GM19193 (cell line): ENCODE results near the gene TREML1.

ENCODE experiments used
- POLR2A ChIP-seq: IDR thresholded peaks from 4 replicates; pipeline ENCODE4 v1.6.1; 2011; ENCODE audit not compliant: insufficient read depth, insufficient read length; ENCODE audit errors: extremely low read depth

Gene TREML1

GRCh38 chr6:41186031-41186562 is 31.9 kb upstream of the TREML1 start:
- TF ChIP-seq POLR2A = no peak

DNA sequence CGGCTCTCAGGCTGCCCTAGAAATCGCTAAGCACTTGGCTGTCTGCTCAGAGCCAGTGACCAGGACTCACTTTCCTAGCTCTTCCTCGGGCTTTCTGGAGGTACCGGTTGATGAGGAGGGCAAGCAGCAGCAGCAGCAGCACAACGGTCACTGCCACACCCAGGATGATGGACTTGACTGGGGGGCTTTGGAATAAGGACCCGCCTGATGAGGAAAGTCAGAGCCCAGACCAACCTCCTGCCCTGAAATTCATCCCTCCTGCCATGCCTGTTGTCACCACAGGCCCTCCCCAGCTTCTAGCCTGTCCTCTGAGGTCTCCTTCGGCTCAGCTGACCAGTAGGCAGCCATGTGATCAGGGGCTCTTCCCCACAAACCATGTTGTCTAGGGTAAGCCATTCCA is 30.6 kb upstream of the TREML1 start:
- no peak for TF ChIP-seq POLR2A

GRCh38 chr6:41182069-41183034 is 28.2 kb upstream of the TREML1 start:
- no peak for TF ChIP-seq POLR2A

DNA sequence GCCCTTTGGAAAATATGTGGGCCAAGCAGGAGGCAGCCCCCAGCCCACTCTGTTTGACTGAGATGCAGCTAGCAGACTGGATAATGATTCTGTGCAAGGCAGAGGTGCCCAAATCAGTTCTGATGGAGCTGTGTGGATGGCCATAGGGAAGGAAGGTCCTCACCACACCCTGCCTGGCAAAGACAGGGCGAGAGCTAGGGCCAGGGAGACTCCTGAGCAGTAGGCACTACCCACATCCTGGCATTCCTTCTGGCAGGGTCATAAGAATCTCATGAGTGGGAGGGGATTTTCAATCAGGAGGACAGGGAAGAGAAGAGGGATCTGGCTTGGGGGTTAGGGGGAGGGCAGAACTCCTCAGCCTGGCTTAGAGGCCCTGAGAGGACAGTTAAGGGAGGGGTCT is 27.4 kb upstream of the TREML1 start:
- no peak for TF ChIP-seq POLR2A

- no peak for TF ChIP-seq POLR2A
Observed at GRCh38 chr6:41179163-41179562, 25.0 kb upstream of the TREML1 start.

DNA sequence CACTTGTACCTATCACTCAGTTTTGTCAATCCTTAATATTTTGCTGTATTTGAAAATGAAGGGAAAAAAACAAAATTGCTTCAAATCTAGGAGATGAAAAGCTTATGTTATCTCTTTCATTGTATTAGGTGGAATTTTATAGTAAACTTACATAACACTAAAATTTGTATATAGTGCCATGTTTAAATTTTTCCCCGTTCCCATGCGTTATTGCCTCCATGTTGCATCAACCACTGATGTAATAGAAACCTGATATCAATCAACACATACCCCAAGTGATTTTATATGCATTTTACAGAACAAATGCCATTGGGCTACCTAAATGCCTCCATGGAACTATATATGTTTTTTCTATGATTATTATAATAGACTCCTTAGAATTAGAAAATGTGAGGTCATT is 23.5 kb upstream of the TREML1 start:
- no peak for TF ChIP-seq POLR2A

DNA sequence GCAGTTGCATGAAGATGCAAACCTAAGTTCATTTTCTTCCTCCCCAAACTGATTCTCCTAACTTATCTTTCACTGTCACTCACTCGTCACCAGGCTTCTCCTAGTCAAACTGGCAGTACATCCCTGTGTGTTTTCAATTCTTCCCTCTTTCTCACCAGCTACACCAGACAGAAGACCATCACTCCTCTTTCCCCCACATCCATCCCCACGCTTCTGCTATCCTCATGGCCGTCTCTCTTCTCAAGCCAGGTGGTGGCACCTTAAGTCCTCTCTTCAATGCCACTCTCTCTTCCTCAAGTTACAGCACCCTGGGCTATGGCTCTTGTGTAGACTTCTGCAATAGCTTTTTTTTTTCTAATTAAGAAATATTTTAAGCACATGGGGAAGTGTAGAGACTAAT is 23.1 kb upstream of the TREML1 start:
- no peak for TF ChIP-seq POLR2A

- TF ChIP-seq POLR2A = no peak
Observed at GRCh38 chr6:41176189-41176588, 22.0 kb upstream of the TREML1 start.

DNA sequence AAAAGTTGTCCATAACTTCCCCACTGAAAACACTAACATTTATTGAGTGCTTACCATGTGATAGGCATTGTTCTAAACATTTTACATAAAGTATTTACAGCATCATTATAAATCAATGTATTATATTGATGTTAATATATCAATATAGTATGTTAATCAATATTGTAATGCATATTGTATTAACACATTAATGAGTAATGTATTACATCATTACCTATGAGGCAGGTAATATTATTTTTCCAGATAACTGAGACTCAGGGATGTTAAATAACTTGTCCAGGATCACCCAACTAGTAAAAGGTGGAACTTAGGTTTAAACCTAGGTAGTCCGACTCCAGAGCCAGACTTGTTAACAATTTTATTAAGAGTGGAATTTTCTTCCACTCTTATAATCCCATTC is 20.9 kb upstream of the TREML1 start:
- TF ChIP-seq POLR2A = no peak

DNA sequence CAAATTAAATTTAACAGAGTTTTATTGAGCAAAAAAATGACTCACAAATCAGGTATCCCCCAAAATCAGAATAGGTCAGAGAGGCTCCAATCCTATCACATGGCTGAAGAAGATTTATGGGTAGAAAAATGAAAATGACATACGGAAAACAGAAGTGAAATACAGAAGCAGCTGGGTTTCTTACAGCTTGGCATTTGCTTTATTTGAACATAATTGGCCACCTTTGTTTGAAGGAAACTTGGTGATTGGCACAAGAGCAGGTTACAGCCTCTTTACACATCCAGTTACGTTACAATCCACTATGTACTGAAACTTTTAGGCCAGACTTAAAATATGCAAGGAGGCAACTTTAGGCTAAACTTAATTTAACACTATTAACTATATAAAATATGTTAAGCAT is 20.5 kb upstream of the TREML1 start:
- TF ChIP-seq POLR2A = no peak

GRCh38 chr6:41171908-41172307 is 17.8 kb upstream of the TREML1 start:
- TF ChIP-seq POLR2A = no peak

DNA sequence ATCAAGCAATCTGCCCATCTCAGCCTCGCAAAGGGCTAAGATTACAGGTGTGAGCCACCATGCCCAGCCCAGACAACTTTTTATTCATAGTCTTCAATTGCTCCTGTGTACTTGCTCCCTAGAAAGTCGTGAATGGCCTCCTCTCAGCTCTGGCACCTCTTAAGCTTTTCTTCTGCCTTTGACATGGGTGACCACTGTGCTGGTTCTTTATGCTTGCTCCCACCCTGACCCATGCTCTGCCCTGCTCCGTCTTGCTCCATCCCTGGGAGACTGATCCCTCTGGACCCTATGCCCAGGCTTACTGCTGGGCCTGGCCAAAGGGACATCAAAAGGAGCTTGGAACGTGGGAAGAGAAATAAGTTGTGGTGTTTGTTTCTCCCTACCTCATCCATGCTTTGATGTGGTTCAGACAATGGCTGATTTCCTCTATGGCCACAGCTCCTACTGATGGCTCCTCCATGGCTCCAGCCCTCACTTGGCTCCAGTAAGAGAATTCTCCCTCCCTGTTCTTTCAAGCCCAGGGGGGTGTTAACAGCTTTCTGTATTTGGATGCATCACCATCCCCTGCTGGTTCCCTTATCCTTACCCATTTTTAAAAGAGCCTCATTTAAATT is 16.5 kb upstream of the TREML1 start:
- TF ChIP-seq POLR2A = no peak

DNA sequence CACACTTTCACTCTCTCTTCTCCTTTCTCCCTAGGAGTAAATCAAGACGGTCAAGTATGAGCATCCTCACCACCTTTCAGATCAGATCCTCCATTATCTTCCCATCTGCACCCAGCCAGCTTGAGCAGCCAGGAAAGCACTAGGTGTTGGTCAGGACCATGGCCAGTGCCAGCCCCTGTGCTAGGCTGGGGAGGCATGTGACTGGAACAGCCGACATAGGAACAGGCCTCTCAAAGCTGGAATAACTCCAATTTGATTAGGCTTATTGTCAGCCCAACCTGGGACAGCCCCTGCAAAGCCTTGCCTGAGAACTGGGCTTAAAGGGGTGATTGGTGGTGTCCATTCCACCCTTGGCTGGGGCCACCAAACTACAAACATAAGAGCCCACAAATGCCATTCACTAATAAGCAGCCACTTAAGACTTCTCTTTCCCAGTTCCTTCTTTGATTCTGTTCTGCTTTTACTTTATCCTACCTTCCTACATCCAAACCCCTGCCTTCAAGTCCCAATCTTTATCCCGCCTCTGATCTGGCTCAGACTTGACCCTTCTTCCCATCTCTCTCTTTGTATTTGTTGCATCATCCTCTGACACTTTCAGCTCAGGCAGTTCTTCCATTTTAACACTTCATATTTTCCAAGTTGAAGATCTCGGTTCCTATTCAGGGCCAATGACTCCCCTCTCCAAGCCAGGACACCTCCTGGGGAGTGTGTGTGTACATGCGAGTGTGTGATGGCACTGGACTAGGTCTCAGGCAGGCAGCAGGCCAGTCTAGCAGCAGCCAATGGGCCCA is 13.2 kb upstream of the TREML1 start:
- TF ChIP-seq POLR2A = no peak

DNA sequence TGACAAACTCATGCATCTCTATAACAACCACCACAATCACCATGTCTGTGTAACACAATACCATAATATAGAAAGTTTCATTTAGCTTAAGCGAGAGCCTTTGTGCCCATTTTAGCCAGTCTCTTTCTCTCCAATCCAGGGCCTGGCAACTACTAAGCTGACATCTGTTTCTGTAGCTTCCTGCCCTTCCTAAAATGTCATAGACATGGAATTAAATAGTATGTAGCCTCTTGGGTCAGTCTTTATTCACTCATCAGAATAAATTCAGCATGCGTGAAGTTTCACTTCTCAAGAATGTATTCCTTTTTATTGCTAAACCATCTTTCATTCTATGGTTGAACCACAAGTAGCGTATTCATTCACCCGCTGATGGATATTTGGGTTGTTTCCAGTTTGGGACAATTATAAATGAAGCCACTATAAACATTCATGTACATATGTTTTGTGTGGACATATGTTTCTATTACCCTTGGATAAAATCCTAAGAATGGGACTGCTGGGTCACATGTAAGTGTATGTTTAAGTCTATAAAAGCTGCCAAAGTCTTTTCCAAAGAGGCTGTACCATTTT is 10.5 kb upstream of the TREML1 start:
- TF ChIP-seq POLR2A = no peak

- no peak for TF ChIP-seq POLR2A
Observed at GRCh38 chr6:41163419-41163717, 9.2 kb upstream of the TREML1 start.
